GM23338 (cell line): ENCODE measurements around the gene SRI. TPM values are rescaled to one million over a fixed set of nuclear protein-coding genes. Genes with fewer than 3 reads are reported as not detected.

ENCODE experiments used
- ATAC-seq: fragments of 200-7000 bp; cut with Tn5 transposase; 3 replicates; pipeline ENCODE4 v1.9.1; 2020
- DNase-seq: peaks from one replicate; pipeline ENCODE4 v3.0.0-alpha.2; 2015; ENCODE audit warnings: low spot score
- H2AFZ ChIP-seq: fragments of 200-600 bp; sonication (generic); 2 replicates; pipeline ENCODE4 v1.8.0; 2016; ENCODE audit warnings: antibody characterized with exemption, mild to moderate bottlenecking, moderate library complexity
- H3F3A ChIP-seq: fragments of 200-600 bp; sonication (generic); replicated peaks from 2 replicates; pipeline ENCODE4 v1.8.0; 2017; ENCODE audit warnings: antibody characterized with exemption, mixed run types, low read depth
- H3K27ac ChIP-seq: fragments of 200-600 bp; sonication (generic); 2 replicates; pipeline ENCODE4 v1.6.1; 2016; ENCODE audit warnings: low read depth
- H3K27me3 ChIP-seq: fragments of 200-600 bp; sonication (generic); 2 replicates; pipeline ENCODE4 v1.8.0; 2016; ENCODE audit warnings: mild to moderate bottlenecking, mixed run types, moderate library complexity; ENCODE audit not compliant: insufficient read depth
- H3K36me3 ChIP-seq: fragments of 200-600 bp; sonication (generic); 2 replicates; pipeline ENCODE4 v1.8.0; 2016; ENCODE audit warnings: mild to moderate bottlenecking; ENCODE audit not compliant: insufficient read depth
- H3K4me1 ChIP-seq: fragments of 200-600 bp; sonication (generic); 2 replicates; pipeline ENCODE4 v1.8.0; 2016; ENCODE audit warnings: mild to moderate bottlenecking, moderate library complexity; ENCODE audit not compliant: insufficient read depth
- H3K4me2 ChIP-seq: fragments of 200-600 bp; sonication (generic); 2 replicates; pipeline ENCODE4 v1.7.1; 2017; ENCODE audit warnings: mixed run types
- H3K4me3 ChIP-seq: fragments of 200-600 bp; sonication (generic); 2 replicates; pipeline ENCODE4 v1.6.1; 2016; ENCODE audit warnings: mixed run types
- H3K79me2 ChIP-seq: fragments of 200-600 bp; sonication (generic); replicated peaks from 2 replicates; pipeline ENCODE4 v1.8.0; 2017; ENCODE audit warnings: mild to moderate bottlenecking; ENCODE audit not compliant: insufficient read depth
- H3K9me2 ChIP-seq: fragments of 200-600 bp; sonication (generic); 2 replicates; pipeline ENCODE4 v1.8.0; 2017; ENCODE audit not compliant: insufficient read depth
- H4K20me1 ChIP-seq: fragments of 200-600 bp; sonication (generic); replicated peaks from 2 replicates; pipeline ENCODE4 v1.8.0; 2017; ENCODE audit warnings: mild to moderate bottlenecking; ENCODE audit not compliant: insufficient read depth
- H3K27ac Mint-ChIP-seq: 2 replicates; pipeline ENCODE4 v1.8.0; 2020; ENCODE audit warnings: inconsistent platforms, mild to moderate bottlenecking, moderate library complexity, mixed read lengths
- H3K27me3 Mint-ChIP-seq: 3 replicates; pipeline ENCODE4 v1.8.0; 2022; ENCODE audit warnings: low read depth, mild to moderate bottlenecking, moderate library complexity, mixed read lengths, inconsistent platforms; ENCODE audit not compliant: insufficient read depth, poor library complexity
- H3K36me3 Mint-ChIP-seq: 3 replicates; pipeline ENCODE4 v1.8.0; 2021; ENCODE audit warnings: low read depth, mild to moderate bottlenecking, inconsistent platforms, moderate library complexity, mixed read lengths
- H3K4me1 Mint-ChIP-seq: 3 replicates; pipeline ENCODE4 v1.8.0; 2020; ENCODE audit warnings: mild to moderate bottlenecking, inconsistent platforms, mixed read lengths
- H3K4me3 Mint-ChIP-seq: 3 replicates; pipeline ENCODE4 v1.8.0; 2021; ENCODE audit warnings: moderate library complexity, mild to moderate bottlenecking, inconsistent platforms, mixed read lengths
- H3K9me3 Mint-ChIP-seq: 3 replicates; pipeline ENCODE4 v1.8.0; 2020; ENCODE audit warnings: moderate library complexity, mild to moderate bottlenecking, inconsistent platforms, mixed read lengths
- CREB1 ChIP-seq: fragments of 250-450 bp; sonication (Bioruptor Pico); IDR thresholded peaks from 2 replicates; pipeline ENCODE4 v1.5.0; 2020; ENCODE audit warnings: low read depth, mild to moderate bottlenecking, moderate library complexity
- CTCF ChIP-seq, 2 experiments: fragments of 200-600 bp in 1 of 2; sonication (generic) in 1 of 2; conservative IDR thresholded peaks; 2 replicates each; pipeline versions ENCODE4 v1.5.1 to v1.6.1; 2016 to 2017; ENCODE audit warnings: antibody characterized with exemption in 2 of 2, low read depth in 2 of 2, mild to moderate bottlenecking in 2 of 2, moderate library complexity in 1 of 2
- ETS1 ChIP-seq: IDR thresholded peaks from 2 replicates; pipeline ENCODE4 v1.6.1; 2016; ENCODE audit warnings: antibody characterized with exemption
- EZH2 ChIP-seq: fragments of 200-600 bp; sonication (generic); IDR thresholded peaks from one replicate; pipeline ENCODE4 v1.8.0; 2017; ENCODE audit warnings: antibody characterized with exemption, mild to moderate bottlenecking, low read depth; ENCODE audit not compliant: unreplicated experiment
- EZH2phosphoT487 ChIP-seq: fragments of 200-600 bp; sonication (generic); IDR thresholded peaks from one replicate; pipeline ENCODE4 v1.8.1; 2018; ENCODE audit warnings: antibody characterized with exemption; ENCODE audit not compliant: unreplicated experiment
- JUNB ChIP-seq: IDR thresholded peaks from one replicate; pipeline ENCODE4 v1.6.1; 2016; ENCODE audit warnings: antibody characterized with exemption; ENCODE audit not compliant: unreplicated experiment
- NANOG ChIP-seq: IDR thresholded peaks from 2 replicates; pipeline ENCODE4 v1.6.1; 2016; ENCODE audit warnings: antibody characterized with exemption, borderline replicate concordance
- POLR2AphosphoS5 ChIP-seq: IDR thresholded peaks from 2 replicates; pipeline ENCODE4 v1.6.1; 2016; ENCODE audit warnings: antibody characterized with exemption, low read depth
- REST ChIP-seq: IDR thresholded peaks from one replicate; pipeline ENCODE4 v1.6.1; 2018; ENCODE audit warnings: antibody characterized with exemption; ENCODE audit not compliant: unreplicated experiment
- STAT1 ChIP-seq: IDR thresholded peaks from one replicate; pipeline ENCODE4 v1.6.1; 2016; ENCODE audit warnings: antibody characterized with exemption; ENCODE audit not compliant: unreplicated experiment
- ZNF114 ChIP-seq: fragments of 250-450 bp; sonication (Bioruptor Pico); IDR thresholded peaks from 2 replicates; pipeline ENCODE4 v1.5.0; 2020; ENCODE audit warnings: mild to moderate bottlenecking, moderate library complexity
- ZNF331 ChIP-seq: fragments of 250-450 bp; sonication (Bioruptor Pico); IDR thresholded peaks from 2 replicates; pipeline ENCODE4 v1.5.0; 2020; ENCODE audit warnings: low read depth, mild to moderate bottlenecking, moderate library complexity
- ZNF462 ChIP-seq: fragments of 250-450 bp; sonication (Bioruptor Pico); IDR thresholded peaks from 2 replicates; pipeline ENCODE4 v1.5.0; 2020; ENCODE audit warnings: mild to moderate bottlenecking, moderate library complexity
- polyA plus RNA-seq: library from polyadenylated mRNA; unstranded; fragments of >200 nt; fragmentation: Nextera tagmentation; extraction: Ambion mirVana; gene quantifications from 2 replicates; pipeline ENCODE4 v1.2.1, GENCODE V29; 2016
- total RNA-seq: library from RNA; depleted of rRNA; stranded (reverse); fragments of >200 nt; shearing (Covaris generic); gene quantifications from 2 replicates; pipeline ENCODE4 v1.2.3, GENCODE V29; 2014

SRI gene
- total and polyA plus RNA-seq, 2 experiments from 2014 or later = 141 to 321 TPM

- TF ChIP-seq CTCF (conservative IDR thresholded peaks at IDR 0.05; ENCODE audit: low read depth in 2 of 2) (no peak), POLR2AphosphoS5 (no peak), STAT1 (no peak), NANOG (no peak), ZNF114 (no peak), JUNB (no peak), EZH2phosphoT487 (no peak), REST (no peak), EZH2 (no peak)
Measured at GRCh38 chr7:88226886-88227516, 7.2 kb upstream of the SRI start (continued).

GRCh38 chr7:88226201-88226600 is 6.4 kb upstream of the SRI start:
- H3K27me3 ChIP-seq = no peaks in the 10 kb centered on the region
- H3K36me3 Mint-ChIP-seq = no peaks in the 10 kb centered on the region
- H3K9me2 ChIP-seq = no peaks in the 10 kb centered on the region
- no peak overlapping the region for H3K27ac Mint-ChIP-seq
- no peaks in the 10 kb centered on the region for H3K9me3 Mint-ChIP-seq
- no peaks in the 10 kb centered on the region for H3K79me2 ChIP-seq
- DNase-seq = no peak
- H3K4me1 ChIP-seq = peaks cover 2% of the 10 kb centered on the region
- no peak overlapping the region for H3K4me3 Mint-ChIP-seq
- H2AFZ ChIP-seq = no peak overlapping the region
- no peak overlapping the region for H3K27ac ChIP-seq
- no peaks in the 10 kb centered on the region for H3K27me3 Mint-ChIP-seq
- H3K4me1 Mint-ChIP-seq = peaks cover under 1% of the 10 kb centered on the region; the same call in 2 of the 3 replicates
- no peak overlapping the region for H3K4me3 ChIP-seq
- no peak overlapping the region for H3K4me2 ChIP-seq
- ATAC-seq = no peak
- H3F3A ChIP-seq = no peaks in the 10 kb centered on the region
- H4K20me1 ChIP-seq = no peaks in the 10 kb centered on the region
- no peaks in the 10 kb centered on the region for H3K36me3 ChIP-seq
- TF ChIP-seq ZNF331 (CRISPR knock-in tag) (no peak), ZNF462 (no peak), STAT1 (no peak), CREB1 (CRISPR knock-in tag) (no peak), ETS1 (no peak), EZH2 (no peak), ZNF114 (no peak), POLR2AphosphoS5 (no peak), JUNB (no peak), EZH2phosphoT487 (no peak)
